IPS-18a (cell line): ENCODE data around the gene ADAMTSL5.

Experiments
- H3K27ac ChIP-seq: one replicate; pipeline ENCODE4 v1.5.1; 2013; ENCODE audit warnings: low read length
- H3K27me3 ChIP-seq: one replicate; pipeline ENCODE4 v1.6.1; 2013; ENCODE audit warnings: mild to moderate bottlenecking, low read length; ENCODE audit not compliant: control insufficient read depth, insufficient read depth
- H3K36me3 ChIP-seq: one replicate; pipeline ENCODE4 v1.6.1; 2013; ENCODE audit warnings: low read depth, low read length; ENCODE audit not compliant: control insufficient read depth
- H3K4me1 ChIP-seq: one replicate; pipeline ENCODE4 v1.6.1; 2013; ENCODE audit warnings: low read depth, low read length; ENCODE audit not compliant: control insufficient read depth
- H3K4me3 ChIP-seq: one replicate; pipeline ENCODE4 v1.5.1; 2013; ENCODE audit warnings: low read length
- H3K9ac ChIP-seq: one replicate; pipeline ENCODE4 v1.6.1; 2013; ENCODE audit warnings: mild to moderate bottlenecking, low read length, moderate library complexity
- H3K9me3 ChIP-seq: one replicate; pipeline ENCODE4 v1.6.1; 2013; ENCODE audit warnings: low read depth, low read length; ENCODE audit not compliant: control insufficient read depth

The ADAMTSL5 gene

DNA sequence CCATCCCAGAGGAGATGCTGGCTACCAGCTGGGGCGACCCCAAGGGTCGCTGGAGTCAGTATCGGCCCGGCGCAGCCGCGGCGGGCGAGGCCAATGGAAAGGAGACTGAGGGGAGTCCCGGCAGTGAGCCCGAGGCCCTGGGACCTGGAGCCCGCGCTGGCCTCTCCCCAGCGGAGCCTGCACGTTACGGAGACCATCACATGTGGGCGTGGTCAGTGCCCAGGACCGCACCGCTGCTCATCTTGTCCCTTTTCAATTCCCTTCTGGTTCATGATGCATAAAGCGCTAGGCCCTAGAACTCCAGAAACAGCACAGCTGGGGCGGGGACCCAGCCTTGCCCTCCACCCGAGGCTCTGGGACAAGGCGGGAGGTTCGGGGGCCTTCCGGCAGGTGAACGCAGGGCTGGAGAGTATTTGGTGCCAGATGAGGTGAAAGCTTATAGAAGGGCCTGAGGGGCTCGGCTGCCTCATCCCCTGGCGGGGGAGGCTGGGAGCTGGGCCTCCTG lies 41.8 kb downstream of the ADAMTSL5 start:
- no peaks in the 10 kb centered on the region for H3K4me1 ChIP-seq
- peaks cover 78% of the 10 kb centered on the region for H3K27me3 ChIP-seq
- H3K9me3 ChIP-seq: no peaks in the 10 kb centered on the region
- H3K9ac ChIP-seq: no peak overlapping the region
- H3K27ac ChIP-seq: no peak overlapping the region
- H3K4me3 ChIP-seq: peak overlapping the region; percentile 35
- no peaks in the 10 kb centered on the region for H3K36me3 ChIP-seq

- Histone ChIP-seq H3K9ac (no peak overlapping the region), H3K4me1 (no peaks in the 10 kb centered on the region), H3K4me3 (peak overlapping the region; percentile 35)
Measured at GRCh38 chr19:1470305-1471009, 42.4 kb downstream of the ADAMTSL5 start.

GRCh38 chr19:1470055-1470304 lies 42.8 kb downstream of the ADAMTSL5 start:
- Histone ChIP-seq H3K27ac (no peak overlapping the region), H3K27me3 (peaks cover 89% of the 10 kb centered on the region), H3K9ac (no peak overlapping the region), H3K4me1 (no peaks in the 10 kb centered on the region), H3K4me3 (peak overlapping the region; percentile 35), H3K9me3 (no peaks in the 10 kb centered on the region), H3K36me3 (no peaks in the 10 kb centered on the region)

More at GRCh38 chr19:1470305-1471009, 42.4 kb downstream of the ADAMTSL5 start:
- Histone ChIP-seq H3K27ac (no peak overlapping the region), H3K27me3 (peaks cover 85% of the 10 kb centered on the region), H3K36me3 (no peaks in the 10 kb centered on the region), H3K9me3 (no peaks in the 10 kb centered on the region)

GRCh38 chr19:1469255-1470054 lies 43.4 kb downstream of the ADAMTSL5 start:
- H3K9me3 ChIP-seq: no peaks in the 10 kb centered on the region
- no peaks in the 10 kb centered on the region for H3K4me1 ChIP-seq
- no peak overlapping the region for H3K9ac ChIP-seq
- H3K4me3 ChIP-seq: no peak overlapping the region
- no peaks in the 10 kb centered on the region for H3K36me3 ChIP-seq
- H3K27me3 ChIP-seq: peaks cover 95% of the 10 kb centered on the region
- H3K27ac ChIP-seq: no peak overlapping the region

DNA sequence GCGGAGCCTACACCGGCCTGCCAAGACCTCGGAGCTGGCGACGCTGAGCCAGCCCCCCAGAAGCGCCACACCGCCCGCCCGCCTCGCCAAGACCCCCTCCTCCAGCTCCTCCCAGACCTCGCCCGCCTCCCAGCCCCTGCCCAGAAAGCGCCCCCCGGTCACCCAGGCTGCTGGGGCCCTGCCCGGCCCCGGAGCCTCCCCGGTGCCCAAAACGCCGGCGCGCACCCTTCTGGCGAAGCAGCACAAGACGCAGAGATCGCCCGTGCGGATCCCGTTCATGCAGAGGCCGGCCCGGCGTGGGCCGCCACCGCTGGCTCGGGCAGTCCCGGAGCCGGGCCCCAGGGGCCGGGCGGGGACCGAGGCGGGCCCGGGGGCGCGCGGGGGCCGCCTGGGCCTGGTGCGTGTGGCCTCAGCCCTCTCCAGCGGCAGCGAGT lies 44.0 kb downstream of the ADAMTSL5 start:
- no peaks in the 10 kb centered on the region for H3K9me3 ChIP-seq
- no peak overlapping the region for H3K4me3 ChIP-seq
- no peaks in the 10 kb centered on the region for H3K36me3 ChIP-seq
- H3K27ac ChIP-seq: no peak overlapping the region
- H3K4me1 ChIP-seq: no peaks in the 10 kb centered on the region
- no peak overlapping the region for H3K9ac ChIP-seq
- H3K27me3 ChIP-seq: peaks cover 100% of the 10 kb centered on the region

GRCh38 chr19:1468274-1468820 lies 44.5 kb downstream of the ADAMTSL5 start:
- no peaks in the 10 kb centered on the region for H3K36me3 ChIP-seq
- H3K27me3 ChIP-seq: peaks cover 99% of the 10 kb centered on the region
- H3K4me3 ChIP-seq: no peak overlapping the region
- H3K9ac ChIP-seq: no peak overlapping the region
- H3K4me1 ChIP-seq: no peaks in the 10 kb centered on the region
- H3K27ac ChIP-seq: no peak overlapping the region
- H3K9me3 ChIP-seq: no peaks in the 10 kb centered on the region

DNA sequence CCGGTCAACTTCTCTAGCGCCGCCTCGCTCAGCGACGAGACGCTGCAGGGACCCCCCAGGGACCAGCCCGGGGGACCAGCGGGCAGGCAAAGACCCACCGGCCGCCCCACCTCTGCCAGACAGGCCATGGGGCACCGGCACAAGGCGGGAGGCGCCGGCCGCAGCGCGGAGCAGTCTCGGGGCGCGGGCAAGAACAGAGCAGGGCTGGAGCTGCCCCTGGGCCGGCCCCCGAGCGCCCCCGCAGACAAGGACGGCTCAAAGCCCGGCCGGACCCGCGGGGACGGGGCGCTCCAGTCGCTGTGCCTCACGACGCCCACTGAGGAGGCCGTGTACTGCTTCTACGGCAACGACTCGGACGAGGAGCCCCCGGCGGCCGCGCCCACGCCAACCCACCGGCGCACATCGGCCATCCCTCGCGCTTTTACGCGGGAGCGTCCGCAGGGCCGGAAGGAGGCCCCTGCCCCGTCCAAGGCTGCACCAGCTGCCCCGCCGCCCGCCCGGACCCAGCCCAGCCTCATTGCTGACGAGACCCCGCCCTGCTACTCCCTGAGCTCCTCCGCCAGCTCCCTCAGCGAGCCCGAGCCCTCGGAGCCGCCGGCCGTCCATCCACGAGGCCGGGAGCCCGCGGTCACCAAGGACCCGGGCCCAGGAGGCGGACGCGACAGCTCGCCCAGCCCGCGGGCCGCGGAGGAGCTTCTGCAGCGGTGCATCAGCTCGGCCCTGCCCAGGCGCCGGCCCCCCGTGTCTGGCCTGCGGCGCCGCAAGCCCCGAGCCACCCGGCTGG lies 45.1 kb downstream of the ADAMTSL5 start:
- Histone ChIP-seq H3K9ac (no peak overlapping the region), H3K27me3 (peaks cover 97% of the 10 kb centered on the region), H3K9me3 (no peaks in the 10 kb centered on the region), H3K4me1 (no peaks in the 10 kb centered on the region), H3K36me3 (no peaks in the 10 kb centered on the region), H3K4me3 (no peak overlapping the region), H3K27ac (no peak overlapping the region)

DNA sequence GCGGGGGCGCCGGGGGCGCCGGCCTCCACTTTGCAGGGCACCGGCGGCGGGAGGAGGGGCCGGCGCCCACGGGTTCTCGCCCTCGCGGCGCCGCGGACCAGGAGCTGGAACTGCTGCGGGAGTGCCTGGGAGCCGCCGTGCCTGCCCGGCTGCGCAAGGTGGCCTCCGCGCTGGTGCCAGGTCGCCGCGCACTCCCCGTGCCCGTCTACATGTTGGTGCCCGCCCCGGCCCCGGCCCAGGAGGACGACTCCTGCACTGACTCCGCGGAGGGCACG lies 45.7 kb downstream of the ADAMTSL5 start:
- Histone ChIP-seq H3K27me3 (peaks cover 92% of the 10 kb centered on the region), H3K36me3 (no peaks in the 10 kb centered on the region), H3K4me1 (no peaks in the 10 kb centered on the region), H3K4me3 (no peak overlapping the region), H3K27ac (no peak overlapping the region), H3K9me3 (no peaks in the 10 kb centered on the region), H3K9ac (no peak overlapping the region)

DNA sequence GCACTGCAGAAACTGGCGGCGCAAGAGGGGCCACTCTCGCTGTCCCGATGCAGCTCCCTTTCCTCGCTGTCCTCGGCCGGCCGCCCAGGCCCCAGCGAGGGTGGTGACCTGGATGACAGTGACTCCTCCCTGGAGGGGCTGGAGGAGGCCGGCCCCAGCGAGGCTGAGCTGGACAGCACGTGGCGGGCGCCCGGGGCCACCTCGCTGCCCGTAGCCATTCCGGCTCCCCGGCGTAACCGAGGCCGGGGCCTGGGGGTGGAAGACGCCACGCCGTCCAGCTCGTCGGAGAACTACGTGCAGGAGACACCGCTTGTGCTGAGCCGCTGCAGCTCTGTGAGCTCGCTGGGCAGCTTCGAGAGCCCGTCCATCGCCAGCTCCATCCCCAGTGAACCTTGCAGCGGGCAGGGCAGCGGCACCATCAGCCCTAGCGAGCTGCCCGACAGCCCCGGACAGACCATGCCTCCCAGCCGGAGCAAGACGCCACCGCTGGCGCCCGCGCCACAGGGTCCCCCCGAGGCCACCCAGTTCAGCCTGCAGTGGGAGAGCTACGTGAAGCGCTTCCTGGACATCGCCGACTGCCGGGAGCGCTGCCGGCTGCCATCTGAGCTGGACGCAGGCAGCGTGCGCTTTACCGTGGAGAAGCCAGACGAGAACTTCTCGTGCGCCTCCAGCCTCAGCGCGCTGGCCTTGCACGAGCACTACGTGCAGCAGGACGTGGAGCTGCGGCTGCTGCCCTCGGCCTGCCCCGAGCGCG lies 46.2 kb downstream of the ADAMTSL5 start:
- Histone ChIP-seq H3K9ac (no peak overlapping the region), H3K9me3 (no peaks in the 10 kb centered on the region), H3K36me3 (no peaks in the 10 kb centered on the region), H3K27me3 (peaks cover 86% of the 10 kb centered on the region), H3K4me3 (no peak overlapping the region), H3K27ac (no peak overlapping the region), H3K4me1 (no peaks in the 10 kb centered on the region)

- Histone ChIP-seq H3K36me3 (no peaks in the 10 kb centered on the region), H3K27ac (no peak overlapping the region), H3K4me1 (no peaks in the 10 kb centered on the region), H3K9ac (no peak overlapping the region), H3K27me3 (peaks cover 80% of the 10 kb centered on the region), H3K9me3 (no peaks in the 10 kb centered on the region), H3K4me3 (no peak overlapping the region)
Measured at GRCh38 chr19:1466018-1466460, 46.8 kb downstream of the ADAMTSL5 start.
